Measurements from ENCODE around the gene CD300LD. TPM values are rescaled to one million over a fixed set of nuclear protein-coding genes. Genes with fewer than 3 reads are reported as not detected.

Gene CD300LD
- total and polyA plus RNA-seq, 2 of the 8 experiments (the other 6 are each of a cell fraction or from before 2014, with no cell fraction given): not detected

- no peak overlapping the region for H2BK120ac ChIP-seq (replicated peaks; ENCODE audit: low read depth, low read length)
- H3K14ac ChIP-seq (ENCODE audit: insufficient read length): no peak overlapping the region
- H2BK15ac ChIP-seq (ENCODE audit: low read length): no peak overlapping the region
- no peak overlapping the region for H3K4ac ChIP-seq (replicated peaks; ENCODE audit: insufficient read length, low read depth, low read length)
- DNase-seq (ENCODE audit: low read depth in 1 of 2, low spot score in 2 of 2) (no peak), FAIRE-seq (no peak)
- H3K27me3 ChIP-seq (replicated peaks in 1 of 4; ENCODE audit: control insufficient read depth in 3 of 4, extremely low read depth in 1 of 4, insufficient read depth in 3 of 4, low read length in 3 of 4): 0 out of 7 replicates have a peak, but pooled peaks cover 0 to 5% (median 0%) of the 10 kb centered on the region in 4 experiments
- H2BK12ac ChIP-seq (ENCODE audit: low read depth, low read length): no peak overlapping the region
- H4K20me1 ChIP-seq (replicated peaks in 1 of 2; ENCODE audit: control insufficient read depth in 1 of 2, insufficient read depth in 2 of 2, low read length in 2 of 2): no peaks in the 10 kb centered on the region
- no peak overlapping the region for H2BK20ac ChIP-seq (ENCODE audit: low read length)
- no peak overlapping the region for H3K23ac ChIP-seq (ENCODE audit: insufficient read length)
- H2BK5ac ChIP-seq (ENCODE audit: low read depth, low read length): no peak overlapping the region
- ChIA-PET CTCF (ENCODE audit: partially characterized antibody) (interaction anchor here (0.6 to 1.9 kb wide), 7 partner anchors 7 to 273 kb away, joined by 3 to 8 read pairs (median 3); partner anchors contain the start of gene CD300LD), POLR2A (ENCODE audit: partially characterized antibody) (no interaction called here)
- H4K5ac ChIP-seq (ENCODE audit: insufficient read length, low read depth, low read length): no peak overlapping the region
- no peak overlapping the region for H3K4me3 ChIP-seq (ENCODE audit: extremely low read depth in 1 of 4, insufficient read depth in 2 of 4, low read depth in 3 of 4, low read length in 4 of 4)
- no peaks in the 10 kb centered on the region for H3K79me1 ChIP-seq (ENCODE audit: low read depth, low read length)
- no peaks in the 10 kb centered on the region for H3K9me3 ChIP-seq (ENCODE audit: insufficient read depth in 2 of 2, low read depth in 1 of 2, low read length in 1 of 2)
- no peak overlapping the region for H4K8ac ChIP-seq (ENCODE audit: extremely low read depth, insufficient read depth, low read length)
- H3K23me2 ChIP-seq (ENCODE audit: low read depth, low read length): no peaks in the 10 kb centered on the region
- H3K56ac ChIP-seq (replicated peaks; ENCODE audit: insufficient read length, low read depth, low read length): no peak overlapping the region
- WGBS, 2 experiments (ENCODE audit: extremely low coverage in 1 of 2, insufficient coverage in 1 of 2, insufficient read length in 1 of 2, insufficient replicate concordance in 2 of 2, low coverage in 1 of 2, low lambda C conversion rate in 2 of 2, missing lambda C conversion rate in 1 of 2): 85% methylated on average over 5 of the region's 5 CpGs; no CpG with 5 or more reads in 1 of the 2 experiments
- no peak overlapping the region for H2AFZ ChIP-seq (ENCODE audit: low read length)
- no peak overlapping the region for H3K27ac ChIP-seq (ENCODE audit: low read depth, low read length)
- no peaks in the 10 kb centered on the region for H3K36me3 ChIP-seq (ENCODE audit: control insufficient read depth in 2 of 4, insufficient read depth in 4 of 4, low read length in 3 of 4)
- H3K79me2 ChIP-seq (ENCODE audit: control insufficient read depth in 1 of 2, insufficient read depth in 2 of 2, low read length in 2 of 2): no peaks in the 10 kb centered on the region
- H4K91ac ChIP-seq (replicated peaks; ENCODE audit: insufficient read length, low read length): no peak overlapping the region
- no peak overlapping the region for H3K9ac ChIP-seq (replicated peaks in 1 of 4; ENCODE audit: extremely low read depth in 1 of 4, low read depth in 3 of 4, low read length in 3 of 4)
- H3K4me1 ChIP-seq (replicated peaks in 1 of 4; ENCODE audit: control insufficient read depth in 3 of 4, insufficient read depth in 4 of 4, low read length in 3 of 4): no peaks in the 10 kb centered on the region
- no peak overlapping the region for H3K18ac ChIP-seq (ENCODE audit: extremely low read depth, low read length)
- H3K4me2 ChIP-seq (ENCODE audit: insufficient read depth in 1 of 2, low read depth in 2 of 2, low read length in 2 of 2): no peak overlapping the region
- H2AK5ac ChIP-seq (ENCODE audit: low read depth, low read length): no peak overlapping the region
- TF ChIP-seq GTF2F1 (IDR thresholded peaks at IDR 0.05; ENCODE audit: borderline replicate concordance, low read depth, low read length): no peak
- TF ChIP-seq EGR1 (IDR thresholded peaks at IDR 0.05; ENCODE audit: borderline replicate concordance, low read depth, low read length): no peak
- TF ChIP-seq JUND (IDR thresholded peaks at IDR 0.05; ENCODE audit: low read length): no peak
- TF ChIP-seq TAF7 (optimal IDR thresholded peaks at IDR 0.05; ENCODE audit: borderline replicate concordance, low read depth, low read length): no peak
- TF ChIP-seq MAX (IDR thresholded peaks at IDR 0.05): no peak
- no peak for TF ChIP-seq ATF2 (IDR thresholded peaks at IDR 0.05; ENCODE audit: low read length)
- TF ChIP-seq USF2 (IDR thresholded peaks at IDR 0.05; ENCODE audit: low read length): no peak
- TF ChIP-seq NRF1 (IDR thresholded peaks at IDR 0.05; ENCODE audit: low read depth, low read length): no peak
- TF ChIP-seq GABPA (IDR thresholded peaks at IDR 0.05; ENCODE audit: borderline replicate concordance, insufficient read depth, low read length): no peak
- no peak for TF ChIP-seq POLR2AphosphoS5 (IDR thresholded peaks at IDR 0.05; ENCODE audit: low read depth, low read length)
Observed at GRCh38 chr17:74574489-74575142, 17.5 kb downstream of the CD300LD start.

Data from H1 (cell line).